Right ventricle myocardium superior (tissue), 1 donor: ENCODE data around the gene CARD11. TPM values are rescaled to one million over a fixed set of nuclear protein-coding genes. Genes with fewer than 3 reads are reported as not detected.

Source experiments
- ATAC-seq: fragments of 200-7000 bp; cut with Tn5 transposase; one replicate; pipeline ENCODE4 v1.9.1; 2020; ENCODE audit warnings: mild to moderate bottlenecking; ENCODE audit not compliant: poor library complexity
- DNase-seq: peaks from one replicate; pipeline ENCODE4 v3.0.0-alpha.2; 2020
- intact Hi-C: fragments of 100-400 bp; cut with DNase I; formaldehyde crosslinking; loops from one replicate; pipeline ENCODE4 v1.11.2; 2022
- total RNA-seq: library from RNA; stranded (reverse); fragmentation: NEBNext Ultra II Directional; extraction: Animal tissue kit (Norgen Biotek cat#: 25700); gene quantifications from one replicate; pipeline ENCODE4 v1.2.1, GENCODE V29; 2021
- donor health status: DM: no; HTN: yes; CAD: no; lungs with severe emphysema.

The CARD11 gene
- total RNA-seq, 1 donor from 2014 or later, result 0.22 TPM

DNA sequence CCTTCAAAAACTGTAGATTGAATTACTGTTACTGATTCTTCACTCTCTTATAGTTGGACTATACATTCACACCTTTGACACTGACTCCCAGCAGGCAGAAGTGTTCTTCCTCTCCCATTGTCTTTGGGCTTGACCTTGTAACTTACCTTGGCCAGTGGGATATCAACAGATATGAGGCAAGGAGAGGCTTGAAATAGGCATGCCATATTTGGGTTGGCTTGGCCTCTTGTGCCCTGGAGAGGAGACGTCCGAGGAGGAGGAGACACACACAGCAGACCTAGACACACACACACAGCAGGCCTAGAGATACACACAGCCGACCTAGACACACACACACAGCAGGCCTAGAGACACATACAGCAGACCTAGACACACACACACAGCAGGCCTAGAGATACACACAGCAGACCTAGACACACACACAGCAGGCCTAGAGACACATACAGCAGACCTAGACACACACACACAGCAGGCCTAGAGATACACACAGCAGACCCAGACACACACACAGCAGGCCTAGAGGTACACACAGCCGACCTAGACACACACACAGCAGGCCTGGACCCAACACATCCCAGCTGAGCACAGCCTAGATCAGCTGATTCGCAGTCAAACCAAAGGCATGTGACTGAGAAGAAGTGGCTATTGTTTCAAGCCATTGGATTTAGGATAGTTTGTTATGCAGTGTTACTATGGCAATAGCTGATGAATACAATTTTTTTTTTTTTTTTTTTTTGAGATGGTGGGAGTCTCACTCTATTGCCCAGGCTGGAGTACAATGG, 187.1 kb downstream of the CARD11 start:
- DNase-seq, result no peak
- intact Hi-C loops, result no loop called here
- peak; percentile 76 for ATAC-seq

Other genes starting within 250 kb of the CARD11 start
- 40.6 TPM for gene GNA12, start 199.6 kb downstream of the CARD11 start, total RNA-seq